Measurements from ENCODE around the gene TCEAL7.
"Not testable (repeated sequence)": the region's sequence is repeated elsewhere in the genome, so short reads cannot be mapped to it uniquely, and the experiment has no call there.

The TCEAL7 gene

GRCh38 chrX:103329991-103330390 lies at the start of gene TCEAL7:
Gene TCEAL7, plus strand, starts transcription at chrX:103330239. Its CDS starts 1,165 bp downstream, at chrX:103331404.
- Mint-ChIP-seq H3K4me3 (no peak within 1 kb of the TSS), H3K9me3 (ENCODE audit: low read depth) (no peaks in the 10 kb centered on the region), H3K36me3 (no peaks in the 10 kb centered on the region), H3K27ac (no peak within 1 kb of the TSS), H3K27me3 (peaks cover 8% of the 10 kb centered on the region), H3K4me1 (ENCODE audit: low read depth) (peaks cover 4% of the 10 kb centered on the region)

- Mint-ChIP-seq H3K4me3 (no peak overlapping the region), H3K9me3 (ENCODE audit: low read depth) (no peaks in the 10 kb centered on the region), H3K27me3 (no peaks in the 10 kb centered on the region), H3K36me3 (no peaks in the 10 kb centered on the region), H3K27ac (no peak overlapping the region), H3K4me1 (ENCODE audit: low read depth) (no peaks in the 10 kb centered on the region)
Observed at GRCh38 chrX:103293118-103293517, 36.9 kb upstream of the TCEAL7 start.

GRCh38 chrX:103304705-103305104 lies 25.3 kb upstream of the TCEAL7 start:
- Mint-ChIP-seq H3K36me3 (peaks cover 4% of the 10 kb centered on the region), H3K27me3 (no peaks in the 10 kb centered on the region), H3K27ac (peak overlapping the region; percentile 34), H3K9me3 (ENCODE audit: low read depth) (no peaks in the 10 kb centered on the region), H3K4me3 (no peak overlapping the region), H3K4me1 (ENCODE audit: low read depth) (peaks cover 7% of the 10 kb centered on the region)

- not testable (repeated sequence) for H3K36me3 Mint-ChIP-seq; H3K9me3 Mint-ChIP-seq (ENCODE audit: low read depth); H3K27ac Mint-ChIP-seq; H3K4me3 Mint-ChIP-seq; H3K27me3 Mint-ChIP-seq; H3K4me1 Mint-ChIP-seq (ENCODE audit: low read depth)
Observed at GRCh38 chrX:103305666-103306065, 24.4 kb upstream of the TCEAL7 start.

- Mint-ChIP-seq H3K36me3 (peaks cover 4% of the 10 kb centered on the region), H3K4me1 (ENCODE audit: low read depth) (peaks cover 4% of the 10 kb centered on the region), H3K27ac (no peak overlapping the region)
Observed at GRCh38 chrX:103309860-103310554, 20.0 kb upstream of the TCEAL7 start.

GRCh38 chrX:103310555-103311398 lies 19.3 kb upstream of the TCEAL7 start, which contains the start of gene BEX2:
Gene BEX2, minus strand, starts transcription at chrX:103310990. Its CDS starts 1,014 bp downstream, at chrX:103309976.
- H3K27me3 Mint-ChIP-seq = no peaks in the 10 kb centered on the region
- peak within 1 kb of the TSS; percentile 83 for H3K4me3 Mint-ChIP-seq
- H3K9me3 Mint-ChIP-seq (ENCODE audit: low read depth) = no peaks in the 10 kb centered on the region
- H3K36me3 Mint-ChIP-seq = peaks cover 4% of the 10 kb centered on the region
- peak within 1 kb of the TSS; percentile 66 for H3K27ac Mint-ChIP-seq
- peaks cover 2% of the 10 kb centered on the region for H3K4me1 Mint-ChIP-seq (ENCODE audit: low read depth)

More at GRCh38 chrX:103309860-103310554, 20.0 kb upstream of the TCEAL7 start:
- H3K27me3 Mint-ChIP-seq = no peaks in the 10 kb centered on the region
- H3K9me3 Mint-ChIP-seq (ENCODE audit: low read depth) = no peaks in the 10 kb centered on the region
- H3K4me3 Mint-ChIP-seq = peak overlapping the region; percentile 59

GRCh38 chrX:103311399-103311780 lies 18.6 kb upstream of the TCEAL7 start:
- no peaks in the 10 kb centered on the region for H3K27me3 Mint-ChIP-seq
- H3K27ac Mint-ChIP-seq = no peak overlapping the region
- H3K4me3 Mint-ChIP-seq = peak overlapping the region; percentile 83
- H3K36me3 Mint-ChIP-seq = peaks cover 4% of the 10 kb centered on the region
- no peaks in the 10 kb centered on the region for H3K9me3 Mint-ChIP-seq (ENCODE audit: low read depth)
- H3K4me1 Mint-ChIP-seq (ENCODE audit: low read depth) = peaks cover 2% of the 10 kb centered on the region

- no peaks in the 10 kb centered on the region for H3K36me3 Mint-ChIP-seq
- H3K4me3 Mint-ChIP-seq = no peak overlapping the region
- H3K27ac Mint-ChIP-seq = no peak overlapping the region
- no peaks in the 10 kb centered on the region for H3K9me3 Mint-ChIP-seq (ENCODE audit: low read depth)
- peaks cover 4% of the 10 kb centered on the region for H3K4me1 Mint-ChIP-seq (ENCODE audit: low read depth)
- peaks cover 8% of the 10 kb centered on the region for H3K27me3 Mint-ChIP-seq
Observed at GRCh38 chrX:103330681-103331288, 746 bp downstream of the TCEAL7 start.

GRCh38 chrX:103338663-103339062 lies 8.6 kb downstream of the TCEAL7 start:
- no peak overlapping the region for H3K4me3 Mint-ChIP-seq
- H3K9me3 Mint-ChIP-seq (ENCODE audit: low read depth) = no peaks in the 10 kb centered on the region
- H3K27ac Mint-ChIP-seq = no peak overlapping the region
- H3K27me3 Mint-ChIP-seq = no peaks in the 10 kb centered on the region
- H3K36me3 Mint-ChIP-seq = no peaks in the 10 kb centered on the region
- H3K4me1 Mint-ChIP-seq (ENCODE audit: low read depth) = peaks cover 3% of the 10 kb centered on the region

- H3K27me3 Mint-ChIP-seq = no peaks in the 10 kb centered on the region
- no peaks in the 10 kb centered on the region for H3K9me3 Mint-ChIP-seq (ENCODE audit: low read depth)
- no peak overlapping the region for H3K27ac Mint-ChIP-seq
Observed at GRCh38 chrX:103343105-103343504, 13.1 kb downstream of the TCEAL7 start.

GRCh38 chrX:103344606-103345005 lies 14.6 kb downstream of the TCEAL7 start:
- H3K9me3 Mint-ChIP-seq (ENCODE audit: low read depth) = no peaks in the 10 kb centered on the region
- no peak overlapping the region for H3K27ac Mint-ChIP-seq
- no peaks in the 10 kb centered on the region for H3K27me3 Mint-ChIP-seq
- H3K4me1 Mint-ChIP-seq (ENCODE audit: low read depth) = peaks cover 3% of the 10 kb centered on the region
- no peaks in the 10 kb centered on the region for H3K36me3 Mint-ChIP-seq
- H3K4me3 Mint-ChIP-seq = no peak overlapping the region

More at GRCh38 chrX:103343105-103343504, 13.1 kb downstream of the TCEAL7 start:
- H3K4me3 Mint-ChIP-seq = no peak overlapping the region
- no peaks in the 10 kb centered on the region for H3K36me3 Mint-ChIP-seq
- peaks cover 3% of the 10 kb centered on the region for H3K4me1 Mint-ChIP-seq (ENCODE audit: low read depth)

- Mint-ChIP-seq H3K27me3 (no peaks in the 10 kb centered on the region), H3K4me3 (no peak overlapping the region), H3K27ac (no peak overlapping the region), H3K9me3 (ENCODE audit: low read depth) (no peaks in the 10 kb centered on the region), H3K4me1 (ENCODE audit: low read depth) (peaks cover 3% of the 10 kb centered on the region), H3K36me3 (no peaks in the 10 kb centered on the region)
Observed at GRCh38 chrX:103347682-103348397, 17.8 kb downstream of the TCEAL7 start.

- Mint-ChIP-seq H3K27me3 (peaks cover 2% of the 10 kb centered on the region), H3K36me3 (no peaks in the 10 kb centered on the region), H3K4me1 (ENCODE audit: low read depth) (peaks cover 8% of the 10 kb centered on the region), H3K4me3 (peak within 1 kb of the TSS; percentile 91), H3K27ac (no peak within 1 kb of the TSS), H3K9me3 (ENCODE audit: low read depth) (no peaks in the 10 kb centered on the region)
Observed at GRCh38 chrX:103356130-103356798, 26.2 kb downstream of the TCEAL7 start, which contains the start of gene TCEAL9. Gene TCEAL9, plus strand, starts transcription at chrX:103356506. Its CDS starts 1,179 bp downstream, at chrX:103357685.

- peaks cover 2% of the 10 kb centered on the region for H3K27me3 Mint-ChIP-seq
- peak overlapping the region; percentile 91 for H3K4me3 Mint-ChIP-seq
- no peak overlapping the region for H3K27ac Mint-ChIP-seq
- no peaks in the 10 kb centered on the region for H3K36me3 Mint-ChIP-seq
- H3K9me3 Mint-ChIP-seq (ENCODE audit: low read depth) = no peaks in the 10 kb centered on the region
- H3K4me1 Mint-ChIP-seq (ENCODE audit: low read depth) = peaks cover 8% of the 10 kb centered on the region
Observed at GRCh38 chrX:103356858-103357257, 26.8 kb downstream of the TCEAL7 start.
